Gastroesophageal sphincter (tissue), 4 donors: ENCODE measurements around the gene TTLL1. TPM values are rescaled to one million over a fixed set of nuclear protein-coding genes. Genes with fewer than 3 reads are reported as not detected.

Experiments used
- ATAC-seq: fragments of 150-250 bp; one replicate; pipeline ENCODE4 v1.9.1; 2016; ENCODE audit warnings: mild to moderate bottlenecking, moderate library complexity
- H3K27ac ChIP-seq, 4 donors: fragments of 200-600 bp; sonication (generic) in 3 of 4; 1 replicate in 3 of 4; 2 replicates in 1 of 4; pipeline ENCODE4 v1.5.1; 2016 to 2019
- H3K27me3 ChIP-seq: fragments of 200-600 bp; sonication (generic); one replicate; pipeline ENCODE4 v1.5.1; 2019
- H3K36me3 ChIP-seq, 2 donors: fragments of 200-600 bp; sonication (generic); one replicate each; pipeline ENCODE4 v1.5.1; 2019; ENCODE audit warnings: control low read depth in 1 of 2
- H3K4me1 ChIP-seq, 3 donors: fragments of 200-600 bp; sonication (generic); 1 replicate in 2 of 3; 2 replicates in 1 of 3; pipeline ENCODE4 v1.5.1; 2016 to 2019; ENCODE audit warnings: control low read depth in 2 of 3
- H3K4me3 ChIP-seq, 2 donors: fragments of 200-600 bp; sonication (generic); one replicate each; pipeline ENCODE4 v1.5.1; 2019; ENCODE audit warnings: mild to moderate bottlenecking in 1 of 2, moderate library complexity in 1 of 2
- H3K9me3 ChIP-seq, 3 donors: fragments of 200-600 bp; sonication (generic); one replicate each; pipeline ENCODE4 v1.5.1; 2017 to 2019; ENCODE audit warnings: control low read depth in 2 of 3
- CTCF ChIP-seq, 4 experiments: fragments of 200-600 bp in 2 of 4; fragments of 450-650 bp in 2 of 4; sonication (generic) in 1 of 4; IDR thresholded peaks; one replicate each; pipeline ENCODE4 v1.5.1; 2017 to 2019; ENCODE audit warnings: antibody characterized with exemption in 4 of 4, mild to moderate bottlenecking in 2 of 4, moderate library complexity in 2 of 4
- EP300 ChIP-seq: sonication (generic); formaldehyde crosslinking; IDR thresholded peaks from one replicate; pipeline ENCODE4 v1.6.1; 2017; ENCODE audit warnings: antibody characterized with exemption, mild to moderate bottlenecking
- POLR2A ChIP-seq, 2 donors: fragments of 450-650 bp; IDR thresholded peaks; one replicate each; pipeline ENCODE4 v1.6.1; 2017; ENCODE audit warnings: antibody characterized with exemption in 2 of 2, mild to moderate bottlenecking in 2 of 2, moderate library complexity in 1 of 2
- POLR2AphosphoS5 ChIP-seq: sonication (generic); formaldehyde crosslinking; IDR thresholded peaks from one replicate; pipeline ENCODE4 v1.6.1; 2017; ENCODE audit warnings: antibody characterized with exemption
- WGBS, 2 donors: methylation state at CpG; one replicate each; pipeline ENCODE4 v1.1.5; 2018; ENCODE audit warnings: low coverage in 1 of 2; 5-methylcytosine and 5-hydroxymethylcytosine counted together
- total RNA-seq, 4 donors: library from RNA; depleted of rRNA; stranded (reverse); fragments of >200 nt; gene quantifications; one replicate each; pipeline ENCODE4 v1.1.0, GENCODE V29; 2016

TTLL1 gene
- total RNA-seq, 4 donors from 2014 or later: 3.9 to 8.0 (median 5.4) TPM

- Histone ChIP-seq H3K4me1 (no peaks in the 10 kb centered on the region), H3K4me3 (no peak overlapping the region), H3K27me3 (no peaks in the 10 kb centered on the region), H3K27ac (no peak overlapping the region), H3K9me3 (peaks cover 0 to 8% (median 0%) of the 10 kb centered on the region in 3 donors), H3K36me3 (no peaks in the 10 kb centered on the region)
- no peak for TF ChIP-seq CTCF (IDR thresholded peaks at IDR 0.05)
- no peak for TF ChIP-seq EP300
- no peak for TF ChIP-seq POLR2A (IDR thresholded peaks at IDR 0.05)
- TF ChIP-seq POLR2AphosphoS5: no peak
- no peak for ATAC-seq
- WGBS, 2 donors: 37 to 100% methylated on average over 2 to 4 of the region's 7 CpGs
Measured at GRCh38 chr22:43101306-43101705, 12.1 kb upstream of the TTLL1 start.

GRCh38 chr22:43100225-43100624, 11.0 kb upstream of the TTLL1 start:
- Histone ChIP-seq H3K27me3 (no peaks in the 10 kb centered on the region), H3K4me1 (no peaks in the 10 kb centered on the region), H3K4me3 (no peak overlapping the region), H3K36me3 (no peaks in the 10 kb centered on the region), H3K9me3 (peaks cover 0 to 9% (median 0%) of the 10 kb centered on the region in 3 donors), H3K27ac (no peak overlapping the region)
- TF ChIP-seq POLR2A (IDR thresholded peaks at IDR 0.05): no peak
- TF ChIP-seq POLR2AphosphoS5: no peak
- TF ChIP-seq EP300: no peak
- no peak for TF ChIP-seq CTCF (IDR thresholded peaks at IDR 0.05)
- WGBS, 2 donors: 75 to 86% methylated on average over 2 to 5 of the region's 5 CpGs
- ATAC-seq: no peak

DNA sequence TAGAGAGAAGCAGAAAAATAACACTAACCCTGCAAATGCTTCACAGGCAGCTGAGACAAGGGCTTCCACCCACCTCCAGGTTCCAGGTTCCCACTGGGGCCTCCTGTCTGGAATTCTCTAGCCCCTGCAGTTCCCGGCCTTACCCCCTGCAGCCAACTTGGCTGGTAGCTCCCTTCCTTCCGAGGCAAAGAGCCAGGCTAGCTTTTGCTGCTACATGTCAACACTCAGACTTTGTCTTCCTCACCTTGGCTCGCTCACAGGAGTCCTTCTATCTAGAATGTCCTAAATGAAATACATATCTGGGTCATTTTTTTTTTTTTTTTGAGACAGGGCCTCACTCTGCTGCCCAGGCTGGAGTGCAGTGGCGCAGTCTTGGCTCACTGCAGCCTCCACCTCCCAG, 9.9 kb upstream of the TTLL1 start:
- Histone ChIP-seq H3K27me3 (no peaks in the 10 kb centered on the region), H3K27ac (no peak overlapping the region), H3K4me1 (no peaks in the 10 kb centered on the region), H3K36me3 (no peaks in the 10 kb centered on the region), H3K4me3 (no peak overlapping the region), H3K9me3 (peaks cover 0 to 9% (median 0%) of the 10 kb centered on the region in 3 donors)
- ATAC-seq: no peak
- TF ChIP-seq CTCF (IDR thresholded peaks at IDR 0.05) (no peak), POLR2A (IDR thresholded peaks at IDR 0.05) (no peak), POLR2AphosphoS5 (no peak), EP300 (no peak)
- WGBS, 2 donors: 54 to 100% methylated on average over 1 to 4 of the region's 4 CpGs

DNA sequence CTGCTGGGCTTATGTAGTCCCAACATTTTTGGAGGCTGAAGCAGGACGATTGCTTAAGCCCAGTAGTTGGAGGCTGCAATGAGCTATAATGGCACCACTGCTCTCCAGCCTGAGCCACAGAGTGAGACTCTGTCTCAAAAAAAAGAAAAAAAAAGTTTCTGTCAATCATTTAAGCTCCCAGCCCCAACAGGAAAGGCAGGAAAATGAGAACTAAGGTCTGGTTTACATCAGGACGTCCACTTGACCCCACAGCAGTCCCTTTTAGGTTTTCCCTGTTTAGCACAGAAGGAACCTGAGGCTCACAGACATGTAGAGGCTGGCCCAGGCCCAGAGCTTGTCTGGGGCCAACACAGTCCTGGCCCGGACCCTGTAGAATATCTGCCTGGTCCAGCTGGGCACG, 9.2 kb upstream of the TTLL1 start:
- no peak for ATAC-seq
- Histone ChIP-seq H3K36me3 (no peaks in the 10 kb centered on the region), H3K9me3 (peaks cover 0 to 9% (median 0%) of the 10 kb centered on the region in 3 donors), H3K4me1 (no peaks in the 10 kb centered on the region), H3K27me3 (no peaks in the 10 kb centered on the region), H3K27ac (no peak overlapping the region), H3K4me3 (no peak overlapping the region)
- WGBS, 2 donors: 20 to 50% methylated on average over 1 to 2 of the region's 4 CpGs
- TF ChIP-seq POLR2A (IDR thresholded peaks at IDR 0.05) (no peak), CTCF (IDR thresholded peaks at IDR 0.05) (no peak), POLR2AphosphoS5 (no peak)

GRCh38 chr22:43096420-43096819, 7.2 kb upstream of the TTLL1 start:
- TF ChIP-seq POLR2A (IDR thresholded peaks at IDR 0.05): no peak
- no peak for TF ChIP-seq POLR2AphosphoS5
- TF ChIP-seq EP300: no peak
- TF ChIP-seq CTCF (IDR thresholded peaks at IDR 0.05): no peak
- WGBS, 2 donors: 86 to 90% methylated on average over 4 to 7 of the region's 8 CpGs
- H3K9me3 ChIP-seq: peaks cover 0 to 9% (median 0%) of the 10 kb centered on the region in 3 donors

More at GRCh38 chr22:43096420-43096819, 7.2 kb upstream of the TTLL1 start:
- no peak overlapping the region for H3K27ac ChIP-seq
- H3K36me3 ChIP-seq: no peaks in the 10 kb centered on the region
- H3K4me1 ChIP-seq: no peaks in the 10 kb centered on the region
- no peak for ATAC-seq
- H3K4me3 ChIP-seq: no peak overlapping the region
- H3K27me3 ChIP-seq: no peaks in the 10 kb centered on the region
